HG03159 (cell line): ENCODE data around the gene OTULIN.

Experiments used
- ATAC-seq: cut with Tn5 transposase; IDR thresholded peaks from one replicate; pipeline ENCODE4 v1.9.1; 2021; ENCODE audit warnings: mild to moderate bottlenecking, moderate library complexity; ENCODE audit not compliant: unreplicated experiment

The OTULIN gene

GRCh38 chr5:14716755-14717752, 52.5 kb downstream of the OTULIN start:
- ATAC-seq: no peak

- ATAC-seq: no peak
Observed at GRCh38 chr5:14718778-14719177, 54.3 kb downstream of the OTULIN start.

GRCh38 chr5:14720236-14720923, 55.9 kb downstream of the OTULIN start:
- ATAC-seq: no peak

GRCh38 chr5:14721990-14722656, 57.6 kb downstream of the OTULIN start:
- no peak for ATAC-seq

- no peak for ATAC-seq
Observed at GRCh38 chr5:14722923-14723322, 58.4 kb downstream of the OTULIN start.

GRCh38 chr5:14723701-14724132, 59.2 kb downstream of the OTULIN start:
- ATAC-seq: peak; percentile 49

GRCh38 chr5:14724633-14725032, 60.1 kb downstream of the OTULIN start:
- ATAC-seq: no peak

GRCh38 chr5:14726066-14726838, 61.7 kb downstream of the OTULIN start:
- ATAC-seq: no peak

GRCh38 chr5:14727428-14727865, 62.9 kb downstream of the OTULIN start:
- peak; percentile 68 for ATAC-seq

- no peak for ATAC-seq
Observed at GRCh38 chr5:14727928-14728458, 63.5 kb downstream of the OTULIN start.

- ATAC-seq: no peak
Observed at GRCh38 chr5:14728459-14728938, 64.0 kb downstream of the OTULIN start.

GRCh38 chr5:14729448-14730385, 65.2 kb downstream of the OTULIN start:
- no peak for ATAC-seq

GRCh38 chr5:14730466-14730865, 65.9 kb downstream of the OTULIN start:
- ATAC-seq: no peak

GRCh38 chr5:14730881-14731280, 66.4 kb downstream of the OTULIN start:
- ATAC-seq: no peak

GRCh38 chr5:14732991-14733390, 68.5 kb downstream of the OTULIN start:
- ATAC-seq: no peak

- ATAC-seq: no peak
Observed at GRCh38 chr5:14733661-14734060, 69.1 kb downstream of the OTULIN start.

GRCh38 chr5:14734396-14734795, 69.9 kb downstream of the OTULIN start:
- no peak for ATAC-seq

- no peak for ATAC-seq
Observed at GRCh38 chr5:14735944-14736343, 71.4 kb downstream of the OTULIN start.

- ATAC-seq: no peak
Observed at GRCh38 chr5:14737291-14737690, 72.8 kb downstream of the OTULIN start.
